HepG2 (cell line): ENCODE measurements around the gene EYA2. TPM values are rescaled to one million over a fixed set of nuclear protein-coding genes. Genes with fewer than 3 reads are reported as not detected.

Experiments used
- BRD4 ChIP-seq: sonication (generic); formaldehyde crosslinking; IDR thresholded peaks from 2 replicates; pipeline ENCODE4 v1.4.0; 2020; ENCODE audit warnings: missing genetic modification reagents
- CBX1 ChIP-seq: IDR thresholded peaks from one replicate; pipeline ENCODE4 v1.6.1; 2016; ENCODE audit warnings: antibody characterized with exemption, low read depth
- CEBPZ ChIP-seq: IDR thresholded peaks from 2 replicates; pipeline ENCODE4 v1.6.1; 2012; ENCODE audit warnings: low read length, improper control_type of control experiment
- FOXO4 ChIP-seq: sonication (generic); formaldehyde crosslinking; conservative IDR thresholded peaks from 2 replicates; pipeline ENCODE4 v1.8.1; 2023; ENCODE audit warnings: missing genetic modification reagents
- GLI4 ChIP-seq: sonication (generic); formaldehyde crosslinking; IDR thresholded peaks from 2 replicates; pipeline ENCODE4 v1.5.1; 2020; ENCODE audit warnings: missing genetic modification reagents, mild to moderate bottlenecking, moderate library complexity, borderline replicate concordance
- HNF4G ChIP-seq, 2 experiments: sonication (generic) in 1 of 2; formaldehyde crosslinking in 1 of 2; IDR thresholded peaks; 2 replicates each; pipeline versions ENCODE4 v1.4.0 to v1.6.1; 2011 to 2020; ENCODE audit warnings: borderline replicate concordance in 2 of 2, low read depth in 2 of 2, mild to moderate bottlenecking in 2 of 2, low read length in 1 of 2, missing genetic modification reagents in 1 of 2, moderate library complexity in 1 of 2
- JUNB ChIP-seq: sonication (generic); formaldehyde crosslinking; IDR thresholded peaks from 2 replicates; pipeline ENCODE4 v1.8.0; 2022; ENCODE audit warnings: missing genetic modification reagents, mild to moderate bottlenecking, borderline replicate concordance
- SALL1 ChIP-seq: sonication (generic); formaldehyde crosslinking; IDR thresholded peaks from 2 replicates; pipeline ENCODE4 v1.8.0; 2022; ENCODE audit warnings: mild to moderate bottlenecking, missing genetic modification reagents
- SRSF9 ChIP-seq: fragments of 200-400 bp; formaldehyde crosslinking; IDR thresholded peaks from 2 replicates; pipeline ENCODE4 v1.6.1; 2018; ENCODE audit warnings: borderline replicate concordance, mild to moderate bottlenecking, low read depth, low read length; ENCODE audit not compliant: insufficient read depth, poor library complexity, severe bottlenecking
- TSC22D2 ChIP-seq: sonication (generic); formaldehyde crosslinking; IDR thresholded peaks from 2 replicates; pipeline ENCODE4 v1.5.1; 2020; ENCODE audit warnings: missing genetic modification reagents, mild to moderate bottlenecking, borderline replicate concordance
- U2AF2 ChIP-seq: fragments of 200-400 bp; formaldehyde crosslinking; IDR thresholded peaks from 2 replicates; pipeline ENCODE4 v1.6.1; 2017; ENCODE audit warnings: low read depth, mild to moderate bottlenecking, low read length
- ZBTB4 ChIP-seq: sonication (generic); formaldehyde crosslinking; IDR thresholded peaks from 2 replicates; pipeline ENCODE4 v1.4.0; 2020; ENCODE audit warnings: missing genetic modification reagents, mild to moderate bottlenecking, borderline replicate concordance
- ZBTB42 ChIP-seq: sonication (generic); formaldehyde crosslinking; IDR thresholded peaks from 2 replicates; pipeline ENCODE4 v1.5.0; 2020; ENCODE audit warnings: mild to moderate bottlenecking, missing genetic modification reagents
- ZIK1 ChIP-seq: sonication (generic); formaldehyde crosslinking; IDR thresholded peaks from 2 replicates; pipeline ENCODE4 v1.5.0; 2020; ENCODE audit warnings: mild to moderate bottlenecking, low read depth, missing genetic modification reagents, borderline replicate concordance
- ZNF121 ChIP-seq: sonication (generic); formaldehyde crosslinking; IDR thresholded peaks from 2 replicates; pipeline ENCODE4 v1.5.0; 2020; ENCODE audit warnings: mild to moderate bottlenecking, missing genetic modification reagents
- ZNF180 ChIP-seq: sonication (generic); formaldehyde crosslinking; IDR thresholded peaks from 2 replicates; pipeline ENCODE4 v1.4.0; 2020; ENCODE audit warnings: low read depth, missing genetic modification reagents, borderline replicate concordance
- ZNF24 ChIP-seq: fragments of 450-650 bp; IDR thresholded peaks from 2 replicates; pipeline ENCODE4 v1.6.1; 2017; ENCODE audit warnings: antibody characterized with exemption, mild to moderate bottlenecking
- ZNF563 ChIP-seq: sonication (generic); formaldehyde crosslinking; IDR thresholded peaks from 2 replicates; pipeline ENCODE4 v1.8.0; 2022; ENCODE audit warnings: mild to moderate bottlenecking, moderate library complexity, missing genetic modification reagents
- ZNF564 ChIP-seq: sonication (generic); formaldehyde crosslinking; IDR thresholded peaks from 2 replicates; pipeline ENCODE4 v1.8.1; 2023; ENCODE audit warnings: mild to moderate bottlenecking, missing genetic modification reagents
- ZNF615 ChIP-seq: sonication (generic); formaldehyde crosslinking; IDR thresholded peaks from 2 replicates; pipeline ENCODE4 v1.5.0; 2020; ENCODE audit warnings: mild to moderate bottlenecking, missing genetic modification reagents, borderline replicate concordance
- ZNF7 ChIP-seq: IDR thresholded peaks from 2 replicates; pipeline ENCODE4 v1.6.1; 2016; ENCODE audit warnings: missing biosample characterization, missing genetic modification reagents
- polyA plus RNA-seq, 8 experiments: library from polyadenylated mRNA; depleted of rRNA in 3 of 8; stranded (reverse) in 7 of 8; unstranded in 1 of 8; fragments of >200 nt; fragmentation: Illumina TruSeq in 4 of 8; extraction: Trizol in 4 of 8; gene quantifications; 2 replicates each; pipeline versions ENCODE4 v1.2.1 to v1.2.3, GENCODE V29; 2011 to 2016; ENCODE audit warnings: low read depth in 4 of 8, missing spikeins in 1 of 8, mixed read lengths in 1 of 8; ENCODE audit not compliant: insufficient read depth in 1 of 8
- total RNA-seq, 5 experiments: library from RNA; depleted of rRNA; stranded (reverse); fragments of >200 nt; fragmentation: Illumina TruSeq; extraction: Trizol; gene quantifications; 2 replicates each; pipeline ENCODE4 v1.2.3, GENCODE V29; 2016; ENCODE audit warnings: low read depth in 1 of 5

Gene EYA2
- total and polyA plus RNA-seq, 2 of the 13 experiments (the other 11 are each of a cell fraction or from before 2014, with no cell fraction given): not detected

GRCh38 chr20:46965477-46965876 is 70.8 kb downstream of the EYA2 start (continued):
- TF ChIP-seq U2AF2 (no peak), JUNB (no peak), TSC22D2 (CRISPR knock-in tag) (no peak), HNF4G (IDR thresholded peaks at IDR 0.05; ENCODE audit: borderline replicate concordance, low read depth, low read length) (no peak), HNF4G (CRISPR knock-in tag; IDR thresholded peaks at IDR 0.05; ENCODE audit: borderline replicate concordance, low read depth) (no peak), ZNF180 (CRISPR knock-in tag) (no peak), GLI4 (no peak), SRSF9 (no peak), ZNF563 (CRISPR knock-in tag) (no peak), FOXO4 (no peak), CBX1 (no peak), ZBTB42 (CRISPR knock-in tag) (no peak), ZNF564 (CRISPR knock-in tag) (no peak), ZNF615 (CRISPR knock-in tag) (no peak), ZNF24 (no peak), BRD4 (CRISPR knock-in tag) (no peak), ZNF121 (CRISPR knock-in tag) (no peak), CEBPZ (no peak), ZBTB4 (no peak; the same call in 1 of the 2 replicates), ZNF7 (CRISPR knock-in tag) (no peak), SALL1 (CRISPR knock-in tag) (peak; percentile 42; the same call in 1 of the 2 replicates), ZIK1 (CRISPR knock-in tag) (no peak)
